GM12873 (cell line): ENCODE results near the gene TCF23.

Source experiments
- CTCF ChIP-seq: IDR thresholded peaks from 2 replicates; pipeline ENCODE4 v1.5.1; 2012; ENCODE audit warnings: low read depth, mild to moderate bottlenecking, moderate library complexity, low read length, control low read depth; ENCODE audit not compliant: insufficient read depth; ENCODE audit errors: missing control alignments

The TCF23 gene

GRCh38 chr2:27191070-27191829 is 42.4 kb downstream of the TCF23 start:
- peak; percentile 78 for TF ChIP-seq CTCF

GRCh38 chr2:27194538-27195354 is 45.9 kb downstream of the TCF23 start:
- no peak for TF ChIP-seq CTCF

GRCh38 chr2:27198627-27199026 is 49.8 kb downstream of the TCF23 start:
- no peak for TF ChIP-seq CTCF

GRCh38 chr2:27199241-27199640 is 50.4 kb downstream of the TCF23 start:
- no peak for TF ChIP-seq CTCF

GRCh38 chr2:27201675-27202074 is 52.9 kb downstream of the TCF23 start:
- TF ChIP-seq CTCF: no peak

GRCh38 chr2:27202854-27203253 is 54.0 kb downstream of the TCF23 start:
- TF ChIP-seq CTCF: no peak

GRCh38 chr2:27203741-27204140 is 54.9 kb downstream of the TCF23 start:
- no peak for TF ChIP-seq CTCF
